WTC11 (cell line): ENCODE measurements around the gene TLCD1. TPM values are rescaled to one million over a fixed set of nuclear protein-coding genes. Genes with fewer than 3 reads are reported as not detected.

ENCODE experiments used
- ATAC-seq: fragments of 200-7000 bp; cut with Tn5 transposase; 2 replicates; pipeline ENCODE4 v1.10.0; 2021; ENCODE audit warnings: mild to moderate bottlenecking, moderate library complexity
- CTCF ChIA-PET: fragments of 300-600 bp; sonication (Branson Sonifier 250); formaldehyde crosslinking; loops from one replicate; lab custom pipeline; 2021; ENCODE audit warnings: antibody characterized with exemption; lab: Charles Lee
- POLR2A ChIA-PET: fragments of 350-600 bp; sonication (Branson Sonifier 250); formaldehyde crosslinking; loops from one replicate; lab custom pipeline; 2021; ENCODE audit warnings: antibody characterized with exemption; lab: Charles Lee
- DNase-seq: peaks from one replicate; pipeline ENCODE4 v3.0.0; 2021; ENCODE audit warnings: low spot score
- H3K27ac Mint-ChIP-seq: 2 replicates; pipeline ENCODE4 v1.8.0; 2021; ENCODE audit warnings: mixed read lengths
- H3K27me3 Mint-ChIP-seq: 2 replicates; pipeline ENCODE4 v1.8.0; 2021; ENCODE audit warnings: low read depth, mild to moderate bottlenecking, moderate library complexity, mixed read lengths
- H3K36me3 Mint-ChIP-seq: 2 replicates; pipeline ENCODE4 v1.8.0; 2021; ENCODE audit warnings: mixed read lengths
- H3K4me1 Mint-ChIP-seq: 2 replicates; pipeline ENCODE4 v1.8.0; 2022; ENCODE audit warnings: mixed read lengths
- H3K4me3 Mint-ChIP-seq: 2 replicates; pipeline ENCODE4 v1.8.0; 2021; ENCODE audit warnings: mild to moderate bottlenecking, moderate library complexity, mixed read lengths
- H3K9me3 Mint-ChIP-seq: 2 replicates; pipeline ENCODE4 v1.8.0; 2021; ENCODE audit warnings: mixed read lengths
- CREB1 ChIP-seq: sonication (generic); formaldehyde crosslinking; IDR thresholded peaks from 2 replicates; pipeline ENCODE4 v1.8.0; 2023; ENCODE audit warnings: mild to moderate bottlenecking, missing genetic modification reagents
- ELF4 ChIP-seq: sonication (generic); formaldehyde crosslinking; IDR thresholded peaks from 2 replicates; pipeline ENCODE4 v1.8.1; 2022; ENCODE audit warnings: low read depth, mild to moderate bottlenecking, moderate library complexity, missing genetic modification reagents
- ETV6 ChIP-seq: sonication (generic); formaldehyde crosslinking; IDR thresholded peaks from 2 replicates; pipeline ENCODE4 v1.8.1; 2022; ENCODE audit warnings: mild to moderate bottlenecking, missing genetic modification reagents
- FOXJ3 ChIP-seq: sonication (generic); formaldehyde crosslinking; IDR thresholded peaks from 2 replicates; pipeline ENCODE4 v1.9.0; 2021; ENCODE audit warnings: missing genetic modification reagents, mild to moderate bottlenecking, borderline replicate concordance
- GRHL2 ChIP-seq: fragments of 250-450 bp; sonication (Bioruptor Pico); IDR thresholded peaks from 2 replicates; pipeline ENCODE4 v1.8.0; 2022; ENCODE audit warnings: mild to moderate bottlenecking, moderate library complexity; ENCODE audit not compliant: insufficient replicate concordance, severe bottlenecking
- HMGA2 ChIP-seq: fragments of 250-450 bp; sonication (Bioruptor Pico); IDR thresholded peaks from 2 replicates; pipeline ENCODE4 v1.4.0; 2021; ENCODE audit warnings: mild to moderate bottlenecking, moderate library complexity
- JUN ChIP-seq: sonication (generic); formaldehyde crosslinking; IDR thresholded peaks from 2 replicates; pipeline ENCODE4 v1.8.0; 2023; ENCODE audit warnings: mild to moderate bottlenecking, missing genetic modification reagents
- NFE2L1 ChIP-seq: sonication (generic); formaldehyde crosslinking; IDR thresholded peaks from 2 replicates; pipeline ENCODE4 v1.8.1; 2023; ENCODE audit warnings: missing genetic modification reagents
- NR1H2 ChIP-seq: sonication (generic); formaldehyde crosslinking; IDR thresholded peaks from 2 replicates; pipeline ENCODE4 v1.9.0; 2021; ENCODE audit warnings: mild to moderate bottlenecking, moderate library complexity, missing genetic modification reagents
- NR2C2 ChIP-seq: sonication (generic); formaldehyde crosslinking; IDR thresholded peaks from 2 replicates; pipeline ENCODE4 v1.8.0; 2022; ENCODE audit warnings: mild to moderate bottlenecking, missing genetic modification reagents
- SMAD3 ChIP-seq: sonication (generic); formaldehyde crosslinking; IDR thresholded peaks from 2 replicates; pipeline ENCODE4 v1.8.0; 2022; ENCODE audit warnings: missing genetic modification reagents, mild to moderate bottlenecking, borderline replicate concordance
- SP1 ChIP-seq: sonication (generic); formaldehyde crosslinking; conservative IDR thresholded peaks from 2 replicates; pipeline ENCODE4 v1.8.1; 2022; ENCODE audit warnings: missing genetic modification reagents
- TEAD1 ChIP-seq: sonication (generic); formaldehyde crosslinking; IDR thresholded peaks from 2 replicates; pipeline ENCODE4 v1.8.0; 2022; ENCODE audit warnings: mild to moderate bottlenecking, missing genetic modification reagents
- ZNF263 ChIP-seq: sonication (generic); formaldehyde crosslinking; IDR thresholded peaks from 2 replicates; pipeline ENCODE4 v1.8.1; 2022; ENCODE audit warnings: low read depth, mild to moderate bottlenecking, moderate library complexity, missing genetic modification reagents
- total RNA-seq: library from RNA; stranded (reverse); gene quantifications from 3 replicates; pipeline ENCODE4 v1.2.3, GENCODE V29; 2021
- TF ChIP-seq, protein P1 (sequence below): sonication (generic); formaldehyde crosslinking; IDR thresholded peaks from 2 replicates; pipeline ENCODE4 v1.8.1; 2022; ENCODE audit warnings: mild to moderate bottlenecking, moderate library complexity, missing genetic modification reagents
- TF ChIP-seq, protein P2 (sequence below): fragments of 250-450 bp; sonication (Bioruptor Pico); conservative IDR thresholded peaks from 2 replicates; pipeline ENCODE4 v1.9.0; 2021; ENCODE audit warnings: mild to moderate bottlenecking
- TF ChIP-seq, protein P3 (sequence below): sonication (generic); formaldehyde crosslinking; IDR thresholded peaks from 2 replicates; pipeline ENCODE4 v1.8.1; 2023; ENCODE audit warnings: mild to moderate bottlenecking, missing genetic modification reagents
- TF ChIP-seq, protein P4 (sequence below): sonication (generic); formaldehyde crosslinking; IDR thresholded peaks from 2 replicates; pipeline ENCODE4 v1.8.0; 2022; ENCODE audit warnings: mild to moderate bottlenecking, missing genetic modification reagents
- TF ChIP-seq, protein P5 (sequence below): sonication (generic); formaldehyde crosslinking; IDR thresholded peaks from 2 replicates; pipeline ENCODE4 v1.8.1; 2023; ENCODE audit warnings: mild to moderate bottlenecking, missing genetic modification reagents, borderline replicate concordance
- TF ChIP-seq, protein P6 (sequence below): fragments of 250-450 bp; sonication (Bioruptor Pico); IDR thresholded peaks from 2 replicates; pipeline ENCODE4 v1.9.0; 2021; ENCODE audit warnings: moderate library complexity, mild to moderate bottlenecking, inconsistent platforms, borderline replicate concordance

TLCD1 gene
- total RNA-seq, 1 experiment from 2014 or later, result 36.0 TPM

DNA sequence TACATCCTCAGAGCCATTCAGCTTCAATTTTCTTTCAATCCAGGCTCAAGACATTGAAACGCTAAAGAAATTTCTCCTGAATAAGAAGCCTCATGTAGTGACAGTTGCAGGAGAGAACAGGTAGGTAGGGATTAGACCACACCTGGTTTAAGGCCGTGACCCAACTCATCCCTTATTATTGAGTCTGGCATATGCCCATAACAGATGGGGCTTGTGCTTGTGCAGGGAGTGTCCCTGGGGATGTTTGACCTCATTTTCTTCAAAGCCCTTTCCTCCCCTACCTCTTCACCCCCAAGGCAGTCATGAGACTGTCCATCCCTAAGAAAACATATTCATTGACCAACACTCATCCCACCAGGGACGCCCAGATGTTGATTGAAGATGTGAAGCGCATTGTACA lies 39.7 kb downstream of the TLCD1 start:
- H3K36me3 Mint-ChIP-seq, result peaks cover 97% of the 10 kb centered on the region
- H3K27ac Mint-ChIP-seq, result no peak overlapping the region
- H3K4me1 Mint-ChIP-seq, result no peaks in the 10 kb centered on the region
- H3K27me3 Mint-ChIP-seq, result no peaks in the 10 kb centered on the region
- no peak overlapping the region for H3K4me3 Mint-ChIP-seq
- no peaks in the 10 kb centered on the region for H3K9me3 Mint-ChIP-seq
- DNase-seq, result no peak
- TF ChIP-seq ETV6 (CRISPR knock-in tag) (no peak), NR1H2 (no peak), GRHL2 (CRISPR knock-in tag) (no peak), ELF4 (CRISPR knock-in tag) (no peak), NFE2L1 (no peak), SMAD3 (no peak), SP1 (CRISPR knock-in tag) (no peak), CREB1 (no peak), HMGA2 (CRISPR knock-in tag) (no peak), FOXJ3 (CRISPR knock-in tag) (no peak), NR2C2 (CRISPR knock-in tag) (no peak), TEAD1 (CRISPR knock-in tag) (no peak), ZNF263 (CRISPR knock-in tag) (no peak), JUN (no peak)
- TF ChIP-seq, protein P1, sequence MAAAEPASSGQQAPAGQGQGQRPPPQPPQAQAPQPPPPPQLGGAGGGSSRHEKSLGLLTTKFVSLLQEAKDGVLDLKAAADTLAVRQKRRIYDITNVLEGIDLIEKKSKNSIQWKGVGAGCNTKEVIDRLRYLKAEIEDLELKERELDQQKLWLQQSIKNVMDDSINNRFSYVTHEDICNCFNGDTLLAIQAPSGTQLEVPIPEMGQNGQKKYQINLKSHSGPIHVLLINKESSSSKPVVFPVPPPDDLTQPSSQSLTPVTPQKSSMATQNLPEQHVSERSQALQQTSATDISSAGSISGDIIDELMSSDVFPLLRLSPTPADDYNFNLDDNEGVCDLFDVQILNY (CRISPR knock-in tag), result no peak
- TF ChIP-seq, protein P2, sequence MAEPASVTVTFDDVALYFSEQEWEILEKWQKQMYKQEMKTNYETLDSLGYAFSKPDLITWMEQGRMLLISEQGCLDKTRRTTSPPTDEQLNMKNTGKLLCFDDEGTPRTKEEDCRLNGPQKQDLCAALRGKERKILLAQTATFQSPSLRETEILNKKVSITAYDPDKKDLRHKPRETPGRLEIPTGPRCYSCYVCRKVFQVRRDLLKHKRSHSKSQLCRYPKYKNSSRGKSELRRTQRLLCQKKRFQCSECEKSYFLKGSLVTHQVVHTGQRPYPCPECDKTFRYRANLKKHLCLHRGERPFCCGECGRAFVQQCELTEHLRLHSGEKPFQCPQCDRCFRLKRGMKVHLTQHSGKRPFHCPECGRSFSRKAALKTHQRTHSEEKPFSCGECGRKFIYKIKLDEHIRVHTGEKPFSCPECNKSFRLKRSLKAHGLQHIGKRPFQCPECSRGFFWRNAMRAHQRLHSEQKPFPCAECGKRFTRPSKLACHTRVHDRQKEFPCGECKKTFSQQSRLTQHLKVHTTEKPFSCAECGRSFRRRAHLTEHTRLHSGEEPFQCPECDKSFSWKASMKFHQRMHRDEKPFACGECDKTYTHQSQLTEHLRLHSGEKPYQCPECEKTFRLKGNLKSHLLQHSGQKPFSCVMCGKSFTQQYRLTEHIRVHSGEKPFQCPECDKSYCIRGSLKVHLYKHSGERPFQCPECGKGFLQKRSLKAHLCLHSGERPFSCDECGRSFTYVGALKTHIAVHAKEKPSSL (CRISPR knock-in tag), result no peak
- TF ChIP-seq, protein P3, sequence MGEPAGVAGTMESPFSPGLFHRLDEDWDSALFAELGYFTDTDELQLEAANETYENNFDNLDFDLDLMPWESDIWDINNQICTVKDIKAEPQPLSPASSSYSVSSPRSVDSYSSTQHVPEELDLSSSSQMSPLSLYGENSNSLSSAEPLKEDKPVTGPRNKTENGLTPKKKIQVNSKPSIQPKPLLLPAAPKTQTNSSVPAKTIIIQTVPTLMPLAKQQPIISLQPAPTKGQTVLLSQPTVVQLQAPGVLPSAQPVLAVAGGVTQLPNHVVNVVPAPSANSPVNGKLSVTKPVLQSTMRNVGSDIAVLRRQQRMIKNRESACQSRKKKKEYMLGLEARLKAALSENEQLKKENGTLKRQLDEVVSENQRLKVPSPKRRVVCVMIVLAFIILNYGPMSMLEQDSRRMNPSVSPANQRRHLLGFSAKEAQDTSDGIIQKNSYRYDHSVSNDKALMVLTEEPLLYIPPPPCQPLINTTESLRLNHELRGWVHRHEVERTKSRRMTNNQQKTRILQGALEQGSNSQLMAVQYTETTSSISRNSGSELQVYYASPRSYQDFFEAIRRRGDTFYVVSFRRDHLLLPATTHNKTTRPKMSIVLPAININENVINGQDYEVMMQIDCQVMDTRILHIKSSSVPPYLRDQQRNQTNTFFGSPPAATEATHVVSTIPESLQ (CRISPR knock-in tag), result no peak
- TF ChIP-seq, protein P4, sequence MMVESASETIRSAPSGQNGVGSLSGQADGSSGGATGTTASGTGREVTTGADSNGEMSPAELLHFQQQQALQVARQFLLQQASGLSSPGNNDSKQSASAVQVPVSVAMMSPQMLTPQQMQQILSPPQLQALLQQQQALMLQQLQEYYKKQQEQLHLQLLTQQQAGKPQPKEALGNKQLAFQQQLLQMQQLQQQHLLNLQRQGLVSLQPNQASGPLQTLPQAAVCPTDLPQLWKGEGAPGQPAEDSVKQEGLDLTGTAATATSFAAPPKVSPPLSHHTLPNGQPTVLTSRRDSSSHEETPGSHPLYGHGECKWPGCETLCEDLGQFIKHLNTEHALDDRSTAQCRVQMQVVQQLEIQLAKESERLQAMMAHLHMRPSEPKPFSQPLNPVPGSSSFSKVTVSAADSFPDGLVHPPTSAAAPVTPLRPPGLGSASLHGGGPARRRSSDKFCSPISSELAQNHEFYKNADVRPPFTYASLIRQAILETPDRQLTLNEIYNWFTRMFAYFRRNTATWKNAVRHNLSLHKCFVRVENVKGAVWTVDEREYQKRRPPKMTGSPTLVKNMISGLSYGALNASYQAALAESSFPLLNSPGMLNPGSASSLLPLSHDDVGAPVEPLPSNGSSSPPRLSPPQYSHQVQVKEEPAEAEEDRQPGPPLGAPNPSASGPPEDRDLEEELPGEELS (CRISPR knock-in tag), result no peak
- TF ChIP-seq, protein P5, sequence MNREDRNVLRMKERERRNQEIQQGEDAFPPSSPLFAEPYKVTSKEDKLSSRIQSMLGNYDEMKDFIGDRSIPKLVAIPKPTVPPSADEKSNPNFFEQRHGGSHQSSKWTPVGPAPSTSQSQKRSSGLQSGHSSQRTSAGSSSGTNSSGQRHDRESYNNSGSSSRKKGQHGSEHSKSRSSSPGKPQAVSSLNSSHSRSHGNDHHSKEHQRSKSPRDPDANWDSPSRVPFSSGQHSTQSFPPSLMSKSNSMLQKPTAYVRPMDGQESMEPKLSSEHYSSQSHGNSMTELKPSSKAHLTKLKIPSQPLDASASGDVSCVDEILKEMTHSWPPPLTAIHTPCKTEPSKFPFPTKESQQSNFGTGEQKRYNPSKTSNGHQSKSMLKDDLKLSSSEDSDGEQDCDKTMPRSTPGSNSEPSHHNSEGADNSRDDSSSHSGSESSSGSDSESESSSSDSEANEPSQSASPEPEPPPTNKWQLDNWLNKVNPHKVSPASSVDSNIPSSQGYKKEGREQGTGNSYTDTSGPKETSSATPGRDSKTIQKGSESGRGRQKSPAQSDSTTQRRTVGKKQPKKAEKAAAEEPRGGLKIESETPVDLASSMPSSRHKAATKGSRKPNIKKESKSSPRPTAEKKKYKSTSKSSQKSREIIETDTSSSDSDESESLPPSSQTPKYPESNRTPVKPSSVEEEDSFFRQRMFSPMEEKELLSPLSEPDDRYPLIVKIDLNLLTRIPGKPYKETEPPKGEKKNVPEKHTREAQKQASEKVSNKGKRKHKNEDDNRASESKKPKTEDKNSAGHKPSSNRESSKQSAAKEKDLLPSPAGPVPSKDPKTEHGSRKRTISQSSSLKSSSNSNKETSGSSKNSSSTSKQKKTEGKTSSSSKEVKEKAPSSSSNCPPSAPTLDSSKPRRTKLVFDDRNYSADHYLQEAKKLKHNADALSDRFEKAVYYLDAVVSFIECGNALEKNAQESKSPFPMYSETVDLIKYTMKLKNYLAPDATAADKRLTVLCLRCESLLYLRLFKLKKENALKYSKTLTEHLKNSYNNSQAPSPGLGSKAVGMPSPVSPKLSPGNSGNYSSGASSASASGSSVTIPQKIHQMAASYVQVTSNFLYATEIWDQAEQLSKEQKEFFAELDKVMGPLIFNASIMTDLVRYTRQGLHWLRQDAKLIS, result no peak
- TF ChIP-seq, protein P6, sequence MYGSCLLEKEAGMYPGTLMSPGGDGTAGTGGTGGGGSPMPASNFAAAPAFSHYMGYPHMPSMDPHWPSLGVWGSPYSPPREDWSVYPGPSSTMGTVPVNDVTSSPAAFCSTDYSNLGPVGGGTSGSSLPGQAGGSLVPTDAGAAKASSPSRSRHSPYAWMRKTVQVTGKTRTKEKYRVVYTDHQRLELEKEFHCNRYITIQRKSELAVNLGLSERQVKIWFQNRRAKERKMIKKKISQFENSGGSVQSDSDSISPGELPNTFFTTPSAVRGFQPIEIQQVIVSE (CRISPR knock-in tag), result no peak
- ChIA-PET POLR2A (no interaction called here), CTCF (no interaction called here)
- ATAC-seq, result no peak
